GM10847 (cell line): ENCODE results near the gene DLGAP3.

ENCODE experiments used
- POLR2A ChIP-seq: IDR thresholded peaks from 2 replicates; pipeline ENCODE4 v1.6.1; 2011; ENCODE audit not compliant: insufficient read length; ENCODE audit errors: extremely low read depth

The DLGAP3 gene

DNA sequence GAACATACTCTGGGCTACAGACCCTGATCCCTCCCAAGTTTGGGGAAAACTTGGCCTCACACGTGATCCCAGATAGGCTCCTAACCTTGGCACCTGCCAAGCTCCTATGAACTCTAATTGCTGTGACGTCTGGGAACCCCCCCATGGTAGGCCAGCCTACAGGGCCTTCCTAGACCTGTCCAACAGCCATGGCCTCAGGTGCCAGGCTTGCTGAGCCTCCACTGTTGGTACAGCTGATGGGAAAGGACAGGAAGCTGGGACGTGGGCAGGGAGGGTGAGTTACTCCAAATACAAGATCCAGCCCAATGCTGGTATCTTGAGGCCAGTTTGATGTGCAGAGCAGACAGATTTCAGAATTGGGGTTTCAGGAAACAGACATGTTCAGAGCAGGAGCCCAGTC, 89.0 kb downstream of the DLGAP3 start:
- TF ChIP-seq POLR2A, result no peak

DNA sequence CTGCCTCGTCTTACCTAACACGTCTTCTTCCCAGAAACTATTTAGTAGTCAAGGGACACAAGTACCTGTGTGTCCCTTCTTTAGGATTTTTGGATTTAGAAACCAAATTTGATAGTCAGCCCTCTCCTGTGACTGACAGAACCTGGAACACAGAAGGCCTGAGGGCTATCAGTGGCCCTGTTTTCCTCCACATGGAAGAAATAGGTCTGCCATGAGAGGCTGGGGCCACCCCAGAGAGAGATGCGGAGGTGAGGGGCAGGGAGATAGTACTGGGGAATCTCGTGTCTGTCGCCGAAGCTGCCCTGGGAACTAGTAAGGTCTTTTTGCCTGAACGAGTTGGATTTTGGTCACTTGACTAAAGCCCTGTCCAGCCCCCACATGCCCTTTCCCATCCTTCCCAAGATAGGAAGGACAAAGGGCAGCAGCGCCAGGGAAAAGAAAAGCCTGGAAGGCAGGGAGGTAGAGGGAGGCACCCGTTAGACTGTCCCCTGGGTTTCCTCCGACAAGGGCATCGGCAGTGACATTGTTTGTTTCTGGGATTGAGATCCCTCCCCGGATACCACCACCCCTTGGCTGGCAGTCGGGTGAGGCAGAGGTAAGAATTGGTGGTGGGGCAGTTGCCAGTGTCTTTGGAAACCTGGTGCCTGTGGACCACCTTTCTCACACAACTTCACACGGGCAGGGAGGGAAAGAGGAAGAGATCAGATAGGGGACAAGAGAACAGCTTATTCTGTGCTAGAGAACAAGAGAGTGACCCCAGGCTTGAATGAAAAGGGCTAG, 89.7 kb downstream of the DLGAP3 start:
- no peak for TF ChIP-seq POLR2A

DNA sequence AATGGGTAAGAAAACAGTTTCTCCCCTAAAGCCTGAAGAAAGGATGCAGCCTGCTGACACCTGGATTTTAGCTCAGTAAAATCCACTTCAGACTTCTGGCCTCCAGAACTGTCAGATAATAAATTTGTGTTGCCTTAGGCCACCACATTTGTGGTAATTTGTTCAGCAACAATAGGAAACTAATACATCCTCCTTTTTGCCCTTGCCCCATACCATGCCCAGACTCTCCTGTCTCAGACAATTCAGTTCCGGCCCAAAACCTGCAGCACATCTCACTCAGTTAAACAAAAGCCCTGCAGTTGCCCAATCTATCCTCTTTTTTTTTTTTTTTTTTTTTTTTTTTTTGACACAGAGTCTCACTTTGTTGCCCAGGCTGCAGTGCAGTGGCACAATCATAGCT, 95.7 kb downstream of the DLGAP3 start:
- no peak for TF ChIP-seq POLR2A

DNA sequence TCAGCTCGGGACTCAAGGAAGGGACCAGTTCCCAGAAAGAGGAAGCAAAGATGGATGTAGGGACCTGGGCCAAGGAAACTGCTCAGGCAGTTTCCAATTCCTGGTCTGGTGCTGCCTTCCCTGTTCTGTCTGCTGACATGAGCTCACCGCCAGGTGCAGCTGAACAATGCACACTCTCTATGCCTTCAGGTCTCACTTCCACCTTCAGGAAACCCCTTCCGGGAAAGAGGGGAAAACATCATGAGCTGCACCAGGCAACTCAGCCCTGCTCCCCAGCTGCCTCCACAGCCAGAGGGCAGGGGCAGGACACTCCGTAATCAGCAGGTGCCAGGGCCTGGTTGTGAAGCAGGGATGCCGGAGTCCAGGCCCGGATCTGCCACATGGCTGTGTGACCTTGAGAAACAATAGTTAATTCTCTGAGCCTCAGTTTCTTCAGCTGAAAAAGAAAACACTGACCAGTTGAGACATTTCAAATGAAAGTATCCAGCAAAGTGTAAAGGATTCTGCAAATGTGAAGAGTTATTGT, 97.7 kb downstream of the DLGAP3 start:
- no peak for TF ChIP-seq POLR2A

DNA sequence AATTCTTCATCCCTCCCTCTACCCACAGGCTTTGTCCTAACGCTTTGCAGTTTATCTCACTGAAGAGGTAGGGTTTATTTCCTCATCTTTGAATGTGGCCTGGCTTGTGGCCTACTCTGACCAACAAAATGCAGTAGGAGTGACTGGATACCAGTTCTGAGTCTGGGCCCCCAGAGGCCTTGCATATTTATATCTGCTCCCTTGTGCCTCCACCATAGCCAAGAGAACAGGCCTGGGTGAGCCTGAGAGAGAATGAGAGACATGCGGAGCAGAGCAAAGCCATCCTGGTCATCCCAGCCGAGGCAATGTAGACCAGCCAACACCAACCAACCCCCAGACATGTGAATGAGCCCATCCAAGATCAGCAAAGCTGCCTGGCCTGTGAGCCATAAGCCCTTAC, 100.2 kb downstream of the DLGAP3 start:
- TF ChIP-seq POLR2A, result no peak

DNA sequence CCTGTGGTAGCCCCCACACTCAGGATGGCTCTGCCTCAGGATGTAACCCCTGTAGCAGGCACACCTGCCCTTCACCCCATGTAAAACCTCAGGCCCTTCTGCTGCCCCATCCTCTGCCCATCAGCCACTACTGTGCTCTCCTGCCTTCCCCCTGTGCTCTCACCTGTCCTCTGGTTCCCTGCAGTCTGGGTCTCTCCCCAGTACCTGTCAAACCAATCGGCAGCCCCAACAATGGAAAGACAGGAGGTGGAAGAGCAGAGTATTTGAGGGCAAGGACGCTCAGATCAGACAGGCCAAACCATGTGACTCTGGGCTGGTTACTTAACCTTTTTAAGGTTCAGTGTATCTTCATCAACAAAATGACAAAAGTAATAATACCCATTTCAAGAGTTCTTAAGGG, 100.8 kb downstream of the DLGAP3 start:
- no peak for TF ChIP-seq POLR2A

DNA sequence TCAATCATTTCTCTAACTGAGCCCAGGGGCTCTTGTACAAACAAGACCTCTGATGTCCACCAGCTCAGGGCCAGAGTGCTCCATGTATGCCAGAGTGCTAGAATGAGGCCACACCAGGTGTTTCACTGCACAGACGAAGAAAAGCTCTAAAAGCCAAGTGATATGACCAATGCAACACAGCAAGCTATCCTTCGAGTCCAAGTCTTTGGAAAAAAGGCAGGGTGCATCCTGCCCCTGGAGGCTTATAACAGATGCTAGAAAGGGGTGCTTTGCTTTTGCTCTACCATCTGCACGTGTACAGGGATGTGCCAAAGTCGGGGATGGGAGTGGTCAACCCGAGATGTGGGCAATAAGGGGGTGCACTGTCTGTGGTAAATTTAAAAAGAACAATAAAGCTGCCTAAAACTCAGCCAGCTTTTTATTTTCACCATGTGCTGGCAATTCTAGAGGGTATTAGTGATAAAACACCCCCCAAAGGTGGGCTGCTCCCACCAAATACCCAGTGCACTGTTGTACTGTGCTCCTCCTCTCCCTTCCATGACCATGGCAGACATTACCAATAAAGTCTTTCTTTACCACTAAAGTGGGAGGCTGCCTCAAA, 102.0 kb downstream of the DLGAP3 start:
- TF ChIP-seq POLR2A, result no peak

DNA sequence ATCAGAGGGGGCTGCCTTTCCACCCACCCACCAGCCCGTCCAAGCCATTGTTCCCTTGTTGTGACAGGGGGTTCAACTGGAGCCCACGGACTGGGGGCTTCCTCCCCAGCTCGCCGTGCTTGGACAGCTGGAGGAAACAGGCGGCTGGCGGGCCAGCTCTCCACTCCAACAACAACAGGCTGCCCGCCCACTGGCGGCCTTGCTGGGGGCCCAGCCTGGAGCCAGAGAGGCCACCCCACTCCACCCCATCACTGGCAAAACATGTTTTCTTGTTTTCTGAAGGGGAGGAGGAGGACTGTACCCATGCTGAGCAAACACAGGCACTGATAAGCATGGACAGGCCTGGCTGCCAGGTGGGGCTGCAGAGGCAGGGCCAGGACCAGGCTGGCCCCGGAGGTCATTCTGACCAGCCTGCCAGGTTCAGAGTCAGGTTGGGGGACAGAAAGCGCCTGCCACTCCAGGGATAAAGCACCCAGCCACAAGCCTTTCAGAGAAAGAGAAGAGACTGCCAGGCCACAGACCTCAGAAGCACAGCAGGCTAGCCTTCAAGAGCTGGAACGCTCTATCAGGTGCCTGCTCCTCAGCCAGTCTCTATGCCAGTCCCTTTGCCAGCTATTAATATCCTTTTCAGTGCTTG, 103.9 kb downstream of the DLGAP3 start:
- TF ChIP-seq POLR2A, result no peak

DNA sequence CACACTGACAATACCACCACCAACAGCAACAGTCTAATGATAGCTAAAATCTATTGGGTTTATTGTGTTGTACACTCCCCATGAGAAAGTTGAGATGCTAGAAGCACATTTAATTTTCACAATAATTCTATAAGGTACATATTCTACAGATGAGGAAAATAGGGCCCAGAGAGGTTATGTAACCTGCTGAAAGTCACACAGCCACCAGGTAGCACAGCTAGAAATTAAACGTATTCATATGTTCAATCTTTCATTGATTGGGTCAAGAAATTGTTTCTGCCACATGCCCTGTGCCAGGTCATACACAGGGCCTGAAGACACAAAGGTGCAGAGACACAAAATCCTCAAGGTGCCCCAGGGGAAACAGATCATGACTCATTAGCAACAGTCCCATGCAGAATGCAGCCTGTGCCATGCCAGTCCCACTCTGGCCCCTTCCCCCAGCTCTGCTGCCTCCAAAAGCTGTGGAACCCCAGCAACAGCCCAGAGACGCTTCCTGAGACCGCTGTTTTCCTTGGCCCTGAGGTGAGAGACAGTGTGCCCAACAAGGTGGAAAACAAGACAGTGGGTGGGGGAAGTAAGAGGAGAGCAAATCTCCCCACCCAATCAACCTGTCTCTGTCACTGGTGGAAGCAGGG, 104.5 kb downstream of the DLGAP3 start:
- TF ChIP-seq POLR2A, result no peak

DNA sequence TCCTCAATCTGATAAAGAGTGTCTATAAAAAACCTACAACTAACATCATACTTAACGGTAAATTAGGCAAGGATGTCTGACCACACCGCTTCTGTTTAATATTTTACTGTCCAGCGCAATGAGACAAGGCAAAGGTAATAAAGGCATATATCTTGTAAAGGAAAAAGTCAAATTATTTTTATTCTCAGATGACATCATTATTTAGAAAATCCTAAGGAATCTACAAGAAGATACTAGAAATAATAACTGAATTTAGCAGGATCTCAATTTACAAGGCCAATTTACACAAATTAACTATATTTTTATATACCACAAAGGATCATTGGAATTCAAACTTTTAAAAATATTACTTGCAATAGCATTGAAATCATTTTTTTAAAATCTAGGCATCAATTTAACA, 107.2 kb downstream of the DLGAP3 start:
- TF ChIP-seq POLR2A, result no peak

DNA sequence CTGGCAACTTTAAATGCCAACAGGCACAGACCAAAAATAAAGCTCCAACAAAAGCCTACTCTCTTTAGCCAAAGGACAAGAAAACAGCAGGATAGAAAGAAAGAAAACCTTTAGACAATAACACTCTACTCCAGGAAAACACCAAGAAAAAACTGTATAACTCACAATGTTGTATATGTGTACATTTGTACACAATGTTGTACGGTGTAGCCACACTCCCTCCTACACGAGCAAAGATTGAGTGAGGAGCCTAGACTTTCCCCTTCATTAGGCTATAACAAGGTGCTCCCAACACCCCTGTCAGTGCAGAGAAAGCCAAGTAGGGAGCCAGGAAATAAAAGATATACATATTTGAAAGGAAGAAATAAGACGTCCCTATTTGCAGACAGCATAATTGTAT, 112.7 kb downstream of the DLGAP3 start:
- TF ChIP-seq POLR2A, result no peak

DNA sequence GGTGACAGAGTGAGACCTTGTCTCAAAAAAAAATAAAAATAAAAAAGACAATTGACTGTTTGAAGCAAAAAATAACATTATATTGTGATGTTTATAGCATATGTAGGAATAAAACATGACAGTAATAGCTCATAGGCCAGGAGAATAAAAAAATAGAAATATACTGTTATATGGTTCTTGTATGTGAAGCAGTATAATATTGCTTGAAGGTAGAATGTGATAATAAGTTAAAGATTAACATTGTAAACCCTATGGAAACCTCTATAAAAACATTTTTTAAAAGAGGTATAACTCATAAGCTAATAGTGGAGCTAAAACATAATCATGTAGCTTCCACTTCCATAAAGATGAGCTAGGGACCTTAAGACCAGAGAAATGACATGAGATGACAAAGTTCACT, 113.1 kb downstream of the DLGAP3 start:
- no peak for TF ChIP-seq POLR2A
